Measurements from ENCODE around the gene AGBL3. TPM values are rescaled to one million over a fixed set of nuclear protein-coding genes. Genes with fewer than 3 reads are reported as not detected.
"Not testable (repeated sequence)": the region's sequence is repeated elsewhere in the genome, so short reads cannot be mapped to it uniquely, and the experiment has no call there.

Gene AGBL3
- total RNA-seq, 1 donor from 2014 or later = 3.9 TPM

DNA sequence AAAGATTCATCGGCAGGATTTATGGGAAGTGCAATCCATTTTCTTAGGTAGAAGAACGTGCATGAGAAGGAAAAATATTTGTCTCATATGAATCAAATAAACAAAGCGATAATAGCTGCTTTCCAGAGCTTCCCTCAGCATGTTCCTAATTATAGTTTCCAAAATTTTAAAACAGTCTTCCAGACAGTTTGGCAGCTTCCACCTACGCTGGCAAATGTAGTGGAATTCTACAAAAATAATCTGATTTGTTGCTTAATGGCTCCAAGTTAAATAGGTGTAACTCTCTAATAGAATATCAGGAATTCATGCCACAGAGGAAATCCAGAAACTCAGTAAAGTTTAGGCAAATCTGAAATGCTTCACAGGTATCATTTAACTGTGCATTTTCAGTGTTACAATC lies 23.3 kb upstream of the AGBL3 start:
- DNase-seq (ENCODE audit: low spot score) = no peak

DNA sequence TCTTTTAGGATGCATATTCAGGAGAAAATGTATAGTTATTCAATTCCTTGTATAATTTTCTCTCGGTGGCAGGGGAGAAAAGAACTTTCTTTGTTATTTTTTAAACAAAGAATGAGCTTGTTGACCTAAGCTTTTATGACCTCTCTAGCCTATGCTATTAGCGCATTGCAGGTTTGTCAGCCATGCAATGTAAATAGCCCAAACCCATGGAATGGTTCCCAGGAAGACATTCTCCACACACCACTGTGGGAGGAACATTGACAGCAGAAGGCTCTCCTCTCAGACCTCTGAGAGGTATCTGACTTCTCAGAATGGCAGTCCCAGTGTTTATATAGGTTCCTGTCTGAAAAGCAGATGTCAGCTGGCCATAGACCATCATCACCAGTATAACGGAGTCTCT lies 19.6 kb upstream of the AGBL3 start:
- no peak for DNase-seq (ENCODE audit: low spot score)

DNA sequence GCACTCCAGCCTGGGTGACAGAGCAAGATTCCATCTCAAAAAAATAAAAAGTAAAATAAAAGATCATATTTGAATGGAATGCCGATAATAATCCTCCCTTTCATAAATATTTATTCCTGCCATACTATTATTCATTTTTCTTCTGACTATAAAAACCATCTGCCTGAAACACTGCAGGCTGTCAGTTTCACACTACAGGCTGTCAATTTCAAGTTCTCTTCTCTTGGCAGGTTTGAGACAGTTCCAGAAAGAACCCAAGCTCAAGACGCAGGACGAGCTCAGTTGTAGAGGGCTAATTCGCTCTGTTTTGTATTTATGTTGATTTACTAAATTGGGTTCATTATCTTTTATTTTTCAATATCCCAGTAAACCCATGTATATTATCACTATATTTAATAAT lies 18.2 kb upstream of the AGBL3 start:
- DNase-seq (ENCODE audit: low spot score) = no peak

DNA sequence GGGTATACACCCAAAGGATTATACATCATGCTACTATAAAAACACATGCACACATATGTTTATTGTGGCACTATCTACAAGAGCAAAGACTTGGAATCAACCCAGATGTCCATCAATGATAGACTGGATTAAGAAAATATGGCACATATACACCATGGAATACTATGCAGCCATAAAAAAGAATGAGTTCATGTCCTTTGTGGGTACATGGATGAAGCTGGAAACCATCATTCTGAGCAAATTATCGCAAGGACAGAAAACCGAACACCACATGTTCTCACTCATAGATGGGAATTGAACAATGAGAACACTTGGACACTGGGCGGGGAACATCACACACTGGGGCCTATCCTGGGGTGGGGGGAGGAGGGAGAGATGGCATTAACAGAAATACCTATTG lies 4.7 kb upstream of the AGBL3 start:
- DNase-seq (ENCODE audit: low spot score) = not testable (repeated sequence)

DNA sequence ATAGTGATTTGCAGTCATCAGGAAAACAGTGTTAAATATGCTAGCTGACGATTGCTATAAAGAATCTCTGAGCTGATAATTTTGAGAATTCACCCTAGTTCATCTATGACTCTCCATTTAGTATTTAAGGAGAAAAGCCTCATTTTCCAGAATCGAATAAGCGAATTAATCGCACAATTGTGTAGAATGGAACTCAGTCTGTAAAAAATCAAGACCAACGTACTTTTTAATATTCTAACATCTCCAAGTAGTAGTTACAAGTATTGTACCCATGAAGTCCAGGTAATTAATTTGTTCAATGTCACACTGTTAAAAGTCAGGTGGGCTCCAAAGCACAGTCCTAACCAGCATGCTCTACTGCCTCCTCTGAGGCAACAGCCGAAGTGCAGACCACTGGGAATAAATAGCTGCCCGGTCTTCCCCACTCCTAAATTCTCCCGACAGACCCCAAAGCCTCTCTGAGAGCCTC lies 380 bp upstream of the AGBL3 start:
- no peak for DNase-seq (ENCODE audit: low spot score)

DNA sequence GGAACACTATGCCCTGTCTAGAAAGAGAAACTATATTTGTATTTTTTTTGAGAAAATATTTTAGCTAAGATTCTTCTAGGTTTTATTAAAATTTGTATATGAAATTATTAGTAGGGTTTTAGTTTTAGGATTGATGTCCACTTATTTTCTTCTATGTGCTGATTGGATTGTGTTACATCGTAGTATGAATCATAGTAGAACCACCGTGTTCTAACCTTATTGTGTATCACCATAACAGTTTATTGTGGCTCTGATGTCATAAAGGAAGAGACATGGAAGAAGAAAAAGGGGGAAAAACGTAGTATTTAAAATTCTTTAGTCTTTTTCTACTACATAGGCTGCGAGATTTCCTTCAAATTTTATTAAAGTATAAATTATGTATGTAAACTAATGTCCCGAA lies 1.9 kb downstream of the AGBL3 start:
- DNase-seq (ENCODE audit: low spot score) = no peak

DNA sequence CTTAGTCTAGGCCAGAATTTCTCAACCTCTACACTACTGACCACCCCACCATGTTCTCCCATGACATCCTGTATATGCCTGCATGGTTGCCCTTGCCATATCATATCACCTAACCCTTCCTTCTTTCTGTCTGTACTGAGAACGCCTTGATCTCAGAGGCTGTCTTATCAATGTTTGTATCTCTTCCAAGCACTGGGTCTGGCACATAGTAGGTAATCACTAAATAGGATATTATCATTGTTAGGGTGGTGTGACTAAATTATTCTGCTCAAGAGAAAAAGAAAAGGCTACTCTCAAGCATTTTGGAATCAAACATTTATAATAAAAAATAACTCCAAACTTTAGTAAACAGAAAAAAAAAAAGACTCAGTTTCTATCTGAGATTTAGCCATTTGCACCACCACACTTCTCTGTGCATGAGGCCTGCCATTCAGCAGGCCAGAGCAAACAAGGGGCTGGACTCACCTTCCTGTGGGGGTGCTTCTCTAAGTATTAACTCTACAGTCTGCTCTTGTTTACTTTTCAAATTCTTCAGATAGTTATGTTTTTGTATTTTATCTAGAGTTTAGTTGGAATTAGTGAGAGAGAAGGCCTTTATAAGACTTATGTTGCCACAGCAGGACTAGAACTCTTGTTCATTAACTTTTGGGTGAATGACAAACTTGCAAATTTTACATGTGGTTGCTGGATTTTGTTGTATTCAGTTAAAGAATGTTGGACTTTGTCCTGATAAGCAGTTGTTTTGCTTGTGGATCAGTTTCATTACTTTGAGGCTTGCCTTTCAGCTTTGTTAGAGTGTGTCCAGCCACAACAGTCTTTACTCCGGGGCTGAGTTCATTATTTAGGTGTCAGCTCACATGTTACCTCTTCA lies 5.4 kb downstream of the AGBL3 start:
- DNase-seq (ENCODE audit: low spot score) = no peak

DNA sequence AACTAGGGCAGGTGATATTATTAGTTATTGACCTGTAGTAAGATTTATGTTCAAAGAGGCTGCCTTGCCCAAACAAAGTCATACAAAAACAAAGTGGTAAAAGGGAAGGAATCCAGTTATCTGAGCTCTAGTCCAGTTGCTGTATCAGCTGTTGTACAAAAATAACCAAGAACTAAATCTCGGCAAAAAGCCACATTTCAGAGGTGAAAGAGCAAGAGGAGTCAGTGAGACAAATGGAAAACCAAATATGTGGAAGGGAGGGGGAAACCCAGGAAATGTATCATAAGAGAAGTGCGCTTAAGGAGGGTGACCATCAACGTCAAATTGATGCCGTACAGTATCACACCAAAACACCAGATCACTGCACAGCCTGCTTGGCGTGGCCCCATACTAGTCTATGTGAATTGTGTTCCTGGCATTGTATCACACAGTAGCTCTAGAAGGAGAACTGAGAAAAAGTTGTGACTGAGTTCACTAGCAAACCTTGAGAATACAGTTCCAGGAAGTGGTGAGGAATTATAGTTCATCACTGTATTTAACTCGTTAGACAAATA lies 6.4 kb downstream of the AGBL3 start:
- DNase-seq (ENCODE audit: low spot score) = no peak

DNA sequence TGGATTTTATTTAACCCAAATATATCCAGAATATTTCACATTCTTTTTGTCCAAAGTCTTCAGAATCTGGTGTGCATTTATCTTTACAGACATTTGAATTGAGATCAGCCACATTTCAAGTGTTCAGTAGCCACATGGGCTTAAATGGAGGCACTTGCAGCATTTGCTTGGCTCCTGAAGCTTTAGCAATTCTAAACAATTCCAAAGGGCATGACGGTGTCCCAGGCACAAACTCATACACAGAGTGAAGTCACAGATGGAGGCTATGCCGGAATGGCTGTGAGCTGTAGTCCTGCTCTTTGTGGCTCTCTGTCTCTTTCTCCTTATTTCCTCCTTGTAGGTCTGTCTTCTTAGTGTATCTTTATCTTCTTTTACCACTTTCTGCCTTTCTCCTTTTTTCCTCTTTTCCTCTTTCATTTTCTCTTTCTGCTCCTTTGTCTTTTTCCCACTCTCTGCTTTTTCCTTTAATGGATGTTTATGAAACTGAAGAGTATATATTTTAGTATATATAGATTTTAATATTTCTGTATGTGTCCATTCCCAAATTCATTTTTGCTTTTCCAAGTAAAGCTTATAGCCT lies 7.7 kb downstream of the AGBL3 start:
- no peak for DNase-seq (ENCODE audit: low spot score)

DNA sequence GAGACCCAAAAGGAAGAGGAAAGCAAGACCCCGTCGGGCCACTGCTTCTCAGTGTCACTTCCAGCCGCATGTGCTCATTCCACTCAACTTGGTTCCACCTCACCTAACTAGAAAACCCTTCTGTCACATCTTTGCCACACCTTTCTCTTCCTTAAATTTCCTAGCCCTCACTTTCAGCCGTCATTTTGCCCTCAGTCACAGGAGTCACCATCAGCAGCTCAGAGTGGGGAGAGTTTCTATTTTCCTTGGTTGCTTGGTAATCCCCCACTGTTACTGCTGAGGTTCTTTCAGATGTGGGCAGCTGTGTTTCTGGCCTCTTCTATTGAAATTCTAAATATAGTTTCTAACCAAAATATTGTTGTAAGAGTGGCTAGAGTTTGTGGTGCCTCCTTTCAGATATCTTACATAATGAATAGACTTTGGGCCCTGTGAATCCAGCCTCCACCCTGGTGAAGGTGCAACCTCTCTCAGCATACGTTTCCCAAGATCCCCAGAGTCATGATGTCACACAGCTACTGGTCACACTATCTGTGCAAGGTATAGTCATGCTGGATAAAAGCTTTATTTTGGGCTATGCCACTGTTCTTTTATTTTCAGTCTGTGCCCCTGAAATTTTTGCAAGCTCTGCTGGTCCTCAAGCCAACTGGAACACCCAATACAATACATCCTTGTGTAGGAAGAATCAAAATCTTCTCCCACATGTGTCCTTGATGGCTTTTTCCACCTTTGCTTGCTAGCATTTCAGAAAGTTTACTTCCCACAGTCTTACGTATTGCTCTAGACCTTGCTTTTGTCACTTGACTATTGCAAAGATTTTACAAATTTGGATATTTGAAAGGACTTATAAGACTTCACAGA lies 9.2 kb downstream of the AGBL3 start:
- no peak for DNase-seq (ENCODE audit: low spot score)

DNA sequence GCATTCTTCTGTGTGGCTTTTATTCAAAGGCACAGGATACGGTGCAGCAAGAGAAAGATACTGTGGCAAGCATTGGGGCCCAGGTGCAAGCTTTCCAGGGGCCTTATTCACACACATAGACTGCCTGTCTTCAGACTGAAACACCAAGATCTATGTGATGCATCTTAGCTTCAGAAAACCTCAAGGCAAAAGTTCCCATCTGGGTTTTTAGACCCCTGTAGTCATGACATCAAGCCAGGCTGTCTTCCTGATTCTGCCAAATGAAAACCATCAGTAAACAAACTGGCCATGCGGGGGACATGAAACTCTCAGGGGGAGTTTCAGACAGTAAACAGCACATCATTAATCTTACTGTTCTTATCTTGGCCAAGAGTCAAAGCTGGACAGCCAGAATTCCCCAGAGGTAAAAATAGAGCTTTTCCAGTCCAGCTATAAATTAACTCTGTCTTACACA lies 9.8 kb downstream of the AGBL3 start:
- no peak for DNase-seq (ENCODE audit: low spot score)

DNA sequence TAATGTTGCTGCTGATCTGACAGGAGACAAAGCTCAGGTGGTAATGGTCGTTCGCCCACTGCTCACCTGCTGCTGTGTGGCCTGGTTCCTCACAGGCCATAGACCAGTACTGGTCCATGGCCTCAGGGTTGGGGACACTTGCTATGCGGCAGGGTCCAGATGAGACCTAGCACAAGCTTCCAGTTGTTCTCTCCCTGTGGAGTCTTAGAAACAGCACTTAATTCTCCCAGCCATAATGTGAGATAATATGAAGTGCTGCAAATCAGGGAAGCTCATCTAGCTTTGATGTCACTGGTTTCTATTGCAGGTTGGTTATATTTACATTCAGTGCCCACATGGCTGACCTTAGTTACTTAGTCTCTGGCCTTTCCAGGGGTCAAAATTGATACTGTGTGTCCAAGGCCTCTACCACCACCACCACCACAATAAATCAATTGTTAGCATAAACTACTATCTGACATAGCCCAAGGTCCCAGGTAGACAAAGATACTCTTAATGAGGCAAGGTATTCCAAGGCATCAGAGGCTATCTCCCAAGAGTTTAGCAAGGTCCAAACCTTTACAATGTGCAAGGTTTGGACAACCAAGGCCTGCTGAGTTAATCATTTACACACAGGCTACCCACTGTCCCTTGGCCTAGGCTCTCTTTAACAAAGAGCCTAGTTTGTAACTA lies 11.0 kb downstream of the AGBL3 start:
- no peak for DNase-seq (ENCODE audit: low spot score)

DNA sequence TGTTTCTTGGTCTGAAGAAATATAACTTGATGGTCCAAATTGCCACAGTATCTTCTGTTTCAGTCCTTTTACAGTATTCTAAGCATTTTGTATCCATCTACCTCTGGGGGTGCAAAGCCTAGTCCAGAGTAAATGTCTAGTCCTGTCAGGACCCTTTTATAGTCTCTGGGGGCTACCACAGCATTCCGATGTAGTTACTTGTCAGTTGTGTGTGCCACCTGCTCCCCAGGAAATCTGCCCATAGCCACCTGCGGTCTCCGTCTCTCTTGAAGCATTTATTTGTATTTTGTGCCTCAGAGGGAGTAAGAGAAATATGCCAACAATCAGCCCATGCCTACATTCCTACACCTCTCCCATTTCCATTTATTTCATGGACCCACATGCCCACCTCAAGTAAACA lies 12.8 kb downstream of the AGBL3 start:
- DNase-seq (ENCODE audit: low spot score) = no peak

DNA sequence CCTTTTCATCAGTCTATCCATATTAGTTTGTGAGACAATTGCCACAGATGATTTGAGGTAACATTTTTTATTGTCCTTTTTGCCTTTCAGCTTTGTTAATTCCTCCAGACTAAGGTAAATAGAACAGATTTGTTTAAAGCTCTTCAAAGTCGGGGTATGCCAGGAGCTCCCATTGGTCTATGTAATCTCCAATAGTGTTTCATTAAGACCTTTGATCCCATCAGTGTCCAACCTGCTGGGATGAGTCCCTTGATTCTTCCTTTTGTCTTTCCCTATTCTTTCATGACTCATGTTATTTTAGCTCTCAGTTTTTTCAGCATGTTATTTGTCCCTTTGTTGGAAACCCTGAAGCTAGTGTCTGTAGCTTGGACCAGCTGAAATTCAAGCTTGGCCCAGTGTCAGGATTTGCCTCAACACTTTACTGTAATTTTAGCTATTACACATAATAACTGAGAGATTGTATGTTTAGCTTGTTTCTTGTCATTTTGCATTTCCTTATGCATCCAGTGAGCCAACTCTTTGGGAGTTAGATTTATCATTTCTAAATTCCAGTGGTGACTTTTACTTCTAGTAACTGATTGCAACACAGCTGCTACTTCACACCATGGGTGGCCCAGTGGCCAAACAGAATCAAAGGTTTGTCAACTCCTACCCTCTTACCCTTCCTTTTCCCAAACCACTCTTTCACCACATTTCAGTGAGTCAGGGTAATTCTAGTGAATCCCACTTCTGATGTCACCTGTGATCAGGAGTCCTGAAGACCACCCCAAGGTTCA lies 15.3 kb downstream of the AGBL3 start:
- no peak for DNase-seq (ENCODE audit: low spot score)

DNA sequence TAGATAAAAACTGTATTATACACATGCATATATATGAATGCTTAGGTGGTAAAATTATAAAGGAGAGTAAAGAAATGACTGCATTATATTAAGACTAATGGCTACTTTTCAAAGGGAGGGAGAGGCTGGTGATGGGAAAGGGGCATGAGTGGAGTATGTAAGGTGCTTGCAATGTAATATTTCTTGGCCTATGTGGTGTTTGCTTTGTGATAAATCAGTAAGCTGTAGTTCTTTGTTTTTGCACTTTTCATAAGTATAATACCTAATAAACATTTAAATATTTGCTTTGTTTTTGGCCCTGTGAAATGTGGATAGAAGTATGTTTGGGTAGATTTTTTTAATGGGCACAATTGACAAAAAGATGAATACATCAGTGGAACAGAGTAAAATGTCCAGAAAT lies 25.9 kb downstream of the AGBL3 start:
- no peak for DNase-seq (ENCODE audit: low spot score)

DNA sequence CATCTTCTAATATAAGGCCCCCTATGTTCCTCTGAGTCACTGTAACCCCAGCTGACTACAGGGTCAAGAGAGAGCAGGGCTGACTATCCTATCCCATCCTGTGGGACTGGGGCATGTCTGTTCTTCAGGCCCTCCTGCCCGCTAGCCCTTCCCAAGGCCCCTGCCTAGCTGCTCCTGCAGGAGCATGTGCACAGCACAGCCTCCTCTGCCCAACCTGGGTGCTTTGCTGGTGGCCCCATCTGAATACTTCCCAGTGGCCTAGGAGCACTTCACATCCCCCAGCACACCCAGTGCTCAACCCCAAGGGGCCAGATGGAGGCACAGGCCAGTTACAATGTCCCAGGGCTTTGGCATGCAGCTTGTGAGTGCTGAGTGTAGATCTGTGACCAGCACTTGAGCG lies 37.3 kb downstream of the AGBL3 start:
- no peak for DNase-seq (ENCODE audit: low spot score)

DNA sequence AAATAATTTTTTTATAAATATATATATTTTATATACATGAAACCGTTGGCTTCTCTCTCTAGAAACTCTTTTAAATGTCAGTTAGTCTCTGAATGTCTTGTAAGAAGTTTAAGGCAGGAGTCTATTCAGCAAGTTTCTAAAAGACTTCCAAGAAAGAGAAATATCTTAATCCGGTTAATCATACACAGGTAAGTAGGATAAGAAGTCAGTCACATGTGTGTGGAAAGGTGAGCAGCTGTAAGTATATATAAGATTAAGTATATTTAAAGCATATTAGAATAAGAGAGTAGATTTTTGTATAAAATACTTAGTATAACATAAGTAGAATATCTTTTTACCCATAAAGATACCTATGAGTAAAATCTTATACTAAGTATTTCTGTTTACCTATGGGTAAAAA lies 48.9 kb downstream of the AGBL3 start:
- no peak for DNase-seq (ENCODE audit: low spot score)

DNA sequence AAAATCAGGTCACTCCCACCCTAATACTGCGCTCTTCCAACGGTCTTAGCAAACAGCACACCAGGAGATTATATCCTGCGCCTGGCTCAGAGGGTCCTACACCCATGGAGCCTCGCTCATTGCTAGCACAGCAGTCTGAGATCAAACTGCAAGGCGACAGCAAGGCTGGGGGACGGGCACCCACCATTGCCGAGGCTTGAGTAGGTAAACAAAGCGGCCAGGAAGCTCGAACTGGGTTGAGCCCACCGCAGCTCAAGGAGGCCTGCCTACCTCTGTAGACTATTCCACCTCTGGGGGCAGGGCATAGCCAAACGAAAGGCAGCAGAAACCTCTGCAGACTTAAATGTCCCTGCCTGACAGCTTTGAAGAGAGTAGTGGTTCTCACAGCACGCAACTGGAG lies 80.7 kb downstream of the AGBL3 start:
- DNase-seq (ENCODE audit: low spot score) = not testable (repeated sequence)

DNA sequence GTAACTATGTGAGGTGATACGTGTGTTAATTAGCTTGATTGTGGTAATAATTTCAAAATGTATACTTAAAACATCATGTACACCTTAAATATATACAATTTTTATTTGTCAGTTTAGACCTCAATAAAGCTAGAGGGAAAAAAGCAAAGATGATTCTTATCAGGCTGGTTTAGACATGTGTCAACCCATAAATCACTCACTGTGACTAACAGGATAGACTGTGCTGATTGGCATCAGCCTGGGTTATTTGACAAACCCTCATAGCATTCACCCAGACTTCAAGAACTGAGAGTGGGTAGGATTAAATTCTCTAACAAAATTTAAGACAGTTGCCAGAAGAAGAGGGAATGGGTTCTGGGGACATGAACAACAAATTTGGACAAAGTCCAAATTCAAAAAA lies 87.8 kb downstream of the AGBL3 start:
- no peak for DNase-seq (ENCODE audit: low spot score)

DNA sequence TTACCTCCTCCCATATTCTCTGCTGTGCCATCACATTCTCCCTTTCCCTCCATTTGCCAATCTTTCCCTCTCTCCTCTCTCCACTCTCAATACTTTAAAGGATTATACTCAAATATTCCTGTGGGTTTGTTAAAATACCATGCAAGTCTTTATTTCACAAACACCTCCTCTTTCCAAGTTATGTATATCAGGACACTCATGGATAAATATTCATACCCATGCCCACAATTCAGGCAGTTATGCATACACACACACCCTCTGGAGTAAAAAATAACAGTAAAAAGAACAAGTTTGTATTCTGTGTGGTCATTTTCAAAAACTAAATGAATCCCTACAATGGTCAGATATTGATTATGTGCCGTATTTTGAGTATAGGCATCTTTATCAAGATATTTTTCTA lies 88.2 kb downstream of the AGBL3 start:
- DNase-seq (ENCODE audit: low spot score) = no peak

DNA sequence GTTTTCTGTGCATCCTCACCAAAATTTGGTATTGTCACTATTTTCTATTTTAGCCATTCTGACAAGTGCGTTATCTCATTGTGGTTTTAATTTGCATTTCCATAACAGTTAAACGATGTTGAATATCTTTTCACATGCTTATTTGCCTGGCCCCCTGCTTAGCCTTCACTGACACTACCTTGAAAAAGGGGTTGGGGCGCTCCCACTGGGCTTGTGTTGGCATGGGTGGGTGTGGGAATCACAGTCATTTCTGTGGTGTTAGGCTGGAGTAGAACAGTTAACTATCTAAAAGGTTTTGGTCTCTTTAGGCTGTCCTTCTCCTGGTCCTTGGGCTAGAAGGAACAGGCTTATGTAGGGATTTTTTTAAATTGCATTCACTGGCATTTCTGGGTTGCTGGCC lies 89.4 kb downstream of the AGBL3 start:
- no peak for DNase-seq (ENCODE audit: low spot score)

All from ureter (tissue), 1 donor.